SK-N-SH treated with all-trans-retinoic acid at 6 μM for 48 hours (cell line): Measurements from ENCODE around the gene LPP.

ENCODE experiments used
- ATAC-seq: fragments of 200-7000 bp; cut with Tn5 transposase; 3 replicates; pipeline ENCODE4 v1.9.1; 2020; ENCODE audit warnings: mild to moderate bottlenecking, moderate library complexity
- ARNTL ChIP-seq: fragments of 450-650 bp; formaldehyde crosslinking; IDR thresholded peaks from 2 replicates; pipeline ENCODE4 v1.5.0; 2020; ENCODE audit warnings: low read depth, mild to moderate bottlenecking, moderate library complexity, borderline replicate concordance
- BACH2 ChIP-seq: fragments of 250-450 bp; sonication (Bioruptor Pico); IDR thresholded peaks from 2 replicates; pipeline ENCODE4 v1.9.0; 2021; ENCODE audit warnings: mild to moderate bottlenecking, borderline replicate concordance
- CREB5 ChIP-seq: fragments of 250-450 bp; sonication (Bioruptor Pico); IDR thresholded peaks from 2 replicates; pipeline ENCODE4 v1.5.1; 2020; ENCODE audit warnings: low read depth, mild to moderate bottlenecking, moderate library complexity
- CSDC2 ChIP-seq: fragments of 250-450 bp; sonication (Bioruptor Pico); IDR thresholded peaks from 2 replicates; pipeline ENCODE4 v1.5.0; 2020; ENCODE audit warnings: mild to moderate bottlenecking, moderate library complexity
- ESRRG ChIP-seq: fragments of 250-450 bp; sonication (Bioruptor Pico); IDR thresholded peaks from 2 replicates; pipeline ENCODE4 v1.6.1; 2021; ENCODE audit warnings: mild to moderate bottlenecking
- GLIS3 ChIP-seq: fragments of 250-450 bp; sonication (Bioruptor Pico); IDR thresholded peaks from 2 replicates; pipeline ENCODE4 v1.5.0; 2020; ENCODE audit warnings: mild to moderate bottlenecking, moderate library complexity
- ISL1 ChIP-seq: fragments of 250-450 bp; sonication (Bioruptor Pico); IDR thresholded peaks from 2 replicates; pipeline ENCODE4 v2.1.2; 2022; ENCODE audit warnings: mild to moderate bottlenecking, moderate library complexity
- OSR1 ChIP-seq: fragments of 250-450 bp; sonication (Bioruptor Pico); IDR thresholded peaks from 2 replicates; pipeline ENCODE4 v1.8.0; 2022; ENCODE audit warnings: moderate library complexity, mild to moderate bottlenecking, inconsistent platforms
- PATZ1 ChIP-seq: fragments of 250-450 bp; sonication (Bioruptor Pico); IDR thresholded peaks from 2 replicates; pipeline ENCODE4 v1.8.0; 2020; ENCODE audit warnings: mild to moderate bottlenecking, moderate library complexity, borderline replicate concordance
- POU6F1 ChIP-seq: fragments of 250-450 bp; sonication (Bioruptor Pico); IDR thresholded peaks from 2 replicates; pipeline ENCODE4 v1.8.0; 2021; ENCODE audit warnings: low read depth, mild to moderate bottlenecking, moderate library complexity, borderline replicate concordance
- PPARA ChIP-seq: fragments of 250-450 bp; sonication (Bioruptor Pico); IDR thresholded peaks from 2 replicates; pipeline ENCODE4 v1.5.0; 2020; ENCODE audit warnings: mild to moderate bottlenecking, borderline replicate concordance
- RARB ChIP-seq: fragments of 250-450 bp; sonication (Bioruptor Pico); IDR thresholded peaks from 2 replicates; pipeline ENCODE4 v1.8.0; 2021; ENCODE audit warnings: mild to moderate bottlenecking, moderate library complexity
- SNAI2 ChIP-seq: fragments of 250-450 bp; sonication (Bioruptor Pico); IDR thresholded peaks from 2 replicates; pipeline ENCODE4 v1.5.0; 2020; ENCODE audit warnings: mild to moderate bottlenecking, moderate library complexity
- TCF4 ChIP-seq: fragments of 250-450 bp; sonication (Bioruptor Pico); IDR thresholded peaks from 2 replicates; pipeline ENCODE4 v1.8.0; 2021; ENCODE audit warnings: mild to moderate bottlenecking, moderate library complexity, borderline replicate concordance
- TOX ChIP-seq: fragments of 250-450 bp; sonication (Bioruptor Pico); IDR thresholded peaks from 2 replicates; pipeline ENCODE4 v1.8.0; 2021; ENCODE audit warnings: mild to moderate bottlenecking, moderate library complexity, borderline replicate concordance
- ZC3H10 ChIP-seq: fragments of 250-450 bp; sonication (Bioruptor Pico); IDR thresholded peaks from 2 replicates; pipeline ENCODE4 v1.5.1; 2021; ENCODE audit warnings: mild to moderate bottlenecking, moderate library complexity
- ZFP3 ChIP-seq: fragments of 250-450 bp; sonication (Bioruptor Pico); IDR thresholded peaks from 2 replicates; pipeline ENCODE4 v1.5.0; 2020; ENCODE audit warnings: mild to moderate bottlenecking, moderate library complexity
- ZFP30 ChIP-seq: fragments of 450-650 bp; formaldehyde crosslinking; IDR thresholded peaks from 2 replicates; pipeline ENCODE4 v1.5.0; 2022; ENCODE audit warnings: mild to moderate bottlenecking, moderate library complexity
- ZNF565 ChIP-seq: fragments of 450-650 bp; formaldehyde crosslinking; conservative IDR thresholded peaks from 2 replicates; pipeline ENCODE4 v1.5.0; 2020; ENCODE audit warnings: low read depth, mild to moderate bottlenecking, moderate library complexity
- ZNF70 ChIP-seq: fragments of 450-650 bp; formaldehyde crosslinking; IDR thresholded peaks from 2 replicates; pipeline ENCODE4 v1.5.0; 2020; ENCODE audit warnings: mild to moderate bottlenecking, moderate library complexity
- ZNF8 ChIP-seq: fragments of 450-650 bp; formaldehyde crosslinking; IDR thresholded peaks from 2 replicates; pipeline ENCODE4 v1.5.0; 2020; ENCODE audit warnings: mild to moderate bottlenecking, moderate library complexity
- TF ChIP-seq, protein P1 (sequence below): fragments of 250-450 bp; sonication (Bioruptor Pico); IDR thresholded peaks from 2 replicates; pipeline ENCODE4 v1.5.0; 2020; ENCODE audit warnings: mild to moderate bottlenecking, moderate library complexity

The LPP gene

GRCh38 chr3:188848947-188849346 is 695.0 kb downstream of the LPP start:
- ATAC-seq: no peak
- no peak for TF ChIP-seq CSDC2
- no peak for TF ChIP-seq PATZ1 (CRISPR knock-in tag)
- TF ChIP-seq RARB (CRISPR knock-in tag): no peak
- no peak for TF ChIP-seq TOX (CRISPR knock-in tag)
- TF ChIP-seq PPARA (CRISPR knock-in tag): no peak
- TF ChIP-seq ZNF70 (CRISPR knock-in tag): no peak
- no peak for TF ChIP-seq ESRRG (CRISPR knock-in tag)
- TF ChIP-seq TCF4: no peak
- no peak for TF ChIP-seq ARNTL (CRISPR knock-in tag)

DNA sequence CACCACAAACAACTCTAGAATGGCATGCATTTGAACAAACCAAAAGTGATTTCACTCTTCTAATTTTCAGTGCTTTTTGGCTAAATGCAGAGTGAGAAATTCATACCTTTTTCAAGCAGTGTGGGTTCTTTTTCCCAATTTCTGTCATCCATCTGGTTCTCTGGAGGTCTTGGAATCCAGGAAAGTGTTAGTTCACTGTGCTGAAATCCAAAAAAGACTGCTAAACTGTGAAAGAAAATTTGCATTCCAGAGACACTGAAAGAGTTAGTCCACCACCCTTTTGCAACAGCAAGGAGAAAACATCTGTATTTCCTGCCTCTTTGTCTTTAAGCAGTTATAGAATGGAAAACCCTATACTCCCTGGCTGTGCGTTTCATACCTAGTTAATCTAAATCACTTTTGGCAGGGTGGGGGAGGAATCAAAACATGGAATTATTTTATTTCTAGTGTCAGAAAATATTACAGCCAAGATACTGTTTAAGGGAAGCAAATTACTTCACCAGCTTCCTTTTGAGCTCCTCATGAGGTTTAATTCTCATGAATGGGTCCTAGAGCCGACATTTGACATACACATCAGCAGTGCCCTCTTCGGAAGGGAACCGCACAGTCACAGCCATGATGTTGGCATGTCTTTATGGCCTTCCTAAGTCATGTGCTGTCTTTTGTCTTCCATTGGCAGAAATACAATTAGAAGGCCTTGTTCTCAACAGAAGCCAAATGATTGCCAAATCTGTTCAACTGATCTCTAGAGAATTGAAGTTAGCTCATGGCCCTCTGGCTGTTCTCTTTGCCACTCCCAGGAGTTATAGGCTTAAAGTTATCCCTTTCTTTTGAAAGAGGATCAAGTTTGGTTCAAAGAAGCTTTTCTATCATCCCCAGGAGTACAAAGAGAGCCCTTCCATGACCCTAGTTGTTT is 700.2 kb downstream of the LPP start:
- ATAC-seq: peak; percentile 56
- TF ChIP-seq ARNTL (CRISPR knock-in tag) (no peak), RARB (CRISPR knock-in tag) (no peak), CSDC2 (no peak), OSR1 (CRISPR knock-in tag) (no peak), POU6F1 (CRISPR knock-in tag) (no peak)
- TF ChIP-seq, protein P1, sequence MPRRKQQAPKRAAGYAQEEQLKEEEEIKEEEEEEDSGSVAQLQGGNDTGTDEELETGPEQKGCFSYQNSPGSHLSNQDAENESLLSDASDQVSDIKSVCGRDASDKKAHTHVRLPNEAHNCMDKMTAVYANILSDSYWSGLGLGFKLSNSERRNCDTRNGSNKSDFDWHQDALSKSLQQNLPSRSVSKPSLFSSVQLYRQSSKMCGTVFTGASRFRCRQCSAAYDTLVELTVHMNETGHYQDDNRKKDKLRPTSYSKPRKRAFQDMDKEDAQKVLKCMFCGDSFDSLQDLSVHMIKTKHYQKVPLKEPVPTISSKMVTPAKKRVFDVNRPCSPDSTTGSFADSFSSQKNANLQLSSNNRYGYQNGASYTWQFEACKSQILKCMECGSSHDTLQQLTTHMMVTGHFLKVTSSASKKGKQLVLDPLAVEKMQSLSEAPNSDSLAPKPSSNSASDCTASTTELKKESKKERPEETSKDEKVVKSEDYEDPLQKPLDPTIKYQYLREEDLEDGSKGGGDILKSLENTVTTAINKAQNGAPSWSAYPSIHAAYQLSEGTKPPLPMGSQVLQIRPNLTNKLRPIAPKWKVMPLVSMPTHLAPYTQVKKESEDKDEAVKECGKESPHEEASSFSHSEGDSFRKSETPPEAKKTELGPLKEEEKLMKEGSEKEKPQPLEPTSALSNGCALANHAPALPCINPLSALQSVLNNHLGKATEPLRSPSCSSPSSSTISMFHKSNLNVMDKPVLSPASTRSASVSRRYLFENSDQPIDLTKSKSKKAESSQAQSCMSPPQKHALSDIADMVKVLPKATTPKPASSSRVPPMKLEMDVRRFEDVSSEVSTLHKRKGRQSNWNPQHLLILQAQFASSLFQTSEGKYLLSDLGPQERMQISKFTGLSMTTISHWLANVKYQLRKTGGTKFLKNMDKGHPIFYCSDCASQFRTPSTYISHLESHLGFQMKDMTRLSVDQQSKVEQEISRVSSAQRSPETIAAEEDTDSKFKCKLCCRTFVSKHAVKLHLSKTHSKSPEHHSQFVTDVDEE: no peak

- TF ChIP-seq ESRRG (CRISPR knock-in tag): no peak
- TF ChIP-seq ZFP3 (CRISPR knock-in tag): no peak
- no peak for TF ChIP-seq ARNTL (CRISPR knock-in tag)
- TF ChIP-seq SNAI2 (CRISPR knock-in tag): no peak
- no peak for TF ChIP-seq OSR1 (CRISPR knock-in tag)
- no peak for TF ChIP-seq ISL1
- TF ChIP-seq ZC3H10 (CRISPR knock-in tag): no peak
- no peak for TF ChIP-seq TOX (CRISPR knock-in tag)
- ATAC-seq: peak; percentile 68
Measured at GRCh38 chr3:188854772-188855149, 700.8 kb downstream of the LPP start.

GRCh38 chr3:188855675-188856074 is 701.7 kb downstream of the LPP start:
- TF ChIP-seq ZFP3 (CRISPR knock-in tag) (no peak), POU6F1 (CRISPR knock-in tag) (no peak), BACH2 (no peak), ZNF8 (CRISPR knock-in tag) (no peak), ZC3H10 (CRISPR knock-in tag) (no peak), ZNF565 (CRISPR knock-in tag) (no peak), ESRRG (CRISPR knock-in tag) (no peak), ZFP30 (no peak), GLIS3 (CRISPR knock-in tag) (no peak), PATZ1 (CRISPR knock-in tag) (no peak), CREB5 (CRISPR knock-in tag) (no peak), TCF4 (no peak)
- ATAC-seq: no peak
